ENCODE results near the gene TREX2. TPM values are rescaled to one million over a fixed set of nuclear protein-coding genes. Genes with fewer than 3 reads are reported as not detected.

The TREX2 gene
- total and polyA plus RNA-seq, 2 donors (not counting 1 experiment from before 2014, with no cell fraction given) = 3.3 to 3.8 TPM

DNA sequence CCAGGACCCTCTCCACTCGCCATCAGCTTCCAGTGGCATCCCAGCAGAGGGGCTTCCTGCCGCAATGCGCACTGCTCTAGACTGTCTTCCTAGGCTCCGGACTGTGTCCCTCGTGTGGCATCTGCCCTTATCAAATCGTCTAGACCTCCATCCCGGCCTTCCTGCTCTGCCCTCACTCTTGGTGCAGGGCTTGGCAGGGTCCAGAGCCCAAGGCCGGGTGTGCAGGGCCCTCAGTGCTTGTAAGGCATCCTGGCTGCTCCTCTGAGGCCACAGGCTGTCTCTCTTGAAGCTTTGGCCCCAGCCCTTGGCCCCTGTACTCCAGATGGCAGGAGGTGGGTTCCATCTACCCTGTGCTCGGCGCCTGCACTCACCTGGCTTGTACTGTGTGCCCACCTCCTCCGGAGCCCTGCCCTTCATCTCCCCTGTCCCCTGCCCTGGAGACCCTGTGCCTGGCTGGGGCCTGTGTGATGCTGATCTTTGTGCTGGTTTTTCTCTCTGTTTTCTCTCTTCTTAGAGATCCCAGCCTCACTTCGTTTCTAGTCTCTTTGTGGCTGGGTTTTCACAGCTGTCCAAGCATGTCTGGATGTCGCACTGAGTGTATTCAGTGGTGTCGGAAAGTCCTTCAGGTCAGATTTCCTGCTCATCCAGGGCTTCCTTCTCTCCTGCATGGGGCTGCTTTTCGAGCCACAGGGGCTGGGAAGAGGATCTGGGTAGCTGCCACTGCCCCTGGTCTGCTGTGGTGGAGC lies 3.7 kb upstream of the TREX2 start:
- no peaks in the 10 kb centered on the region for H3K4me1 Mint-ChIP-seq
- CTCF ChIA-PET = no interaction called here

More for the DNA sequence above, 3.7 kb upstream of the TREX2 start:
- 98% methylated on average over 10 of the region's 15 CpGs for WGBS (ENCODE audit: insufficient coverage)
- TF ChIP-seq, protein P1, sequence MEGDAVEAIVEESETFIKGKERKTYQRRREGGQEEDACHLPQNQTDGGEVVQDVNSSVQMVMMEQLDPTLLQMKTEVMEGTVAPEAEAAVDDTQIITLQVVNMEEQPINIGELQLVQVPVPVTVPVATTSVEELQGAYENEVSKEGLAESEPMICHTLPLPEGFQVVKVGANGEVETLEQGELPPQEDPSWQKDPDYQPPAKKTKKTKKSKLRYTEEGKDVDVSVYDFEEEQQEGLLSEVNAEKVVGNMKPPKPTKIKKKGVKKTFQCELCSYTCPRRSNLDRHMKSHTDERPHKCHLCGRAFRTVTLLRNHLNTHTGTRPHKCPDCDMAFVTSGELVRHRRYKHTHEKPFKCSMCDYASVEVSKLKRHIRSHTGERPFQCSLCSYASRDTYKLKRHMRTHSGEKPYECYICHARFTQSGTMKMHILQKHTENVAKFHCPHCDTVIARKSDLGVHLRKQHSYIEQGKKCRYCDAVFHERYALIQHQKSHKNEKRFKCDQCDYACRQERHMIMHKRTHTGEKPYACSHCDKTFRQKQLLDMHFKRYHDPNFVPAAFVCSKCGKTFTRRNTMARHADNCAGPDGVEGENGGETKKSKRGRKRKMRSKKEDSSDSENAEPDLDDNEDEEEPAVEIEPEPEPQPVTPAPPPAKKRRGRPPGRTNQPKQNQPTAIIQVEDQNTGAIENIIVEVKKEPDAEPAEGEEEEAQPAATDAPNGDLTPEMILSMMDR (IDR thresholded peaks at IDR 0.05) = no peak
- TF ChIP-seq EZH2 (IDR thresholded peaks at IDR 0.05; ENCODE audit: borderline replicate concordance, insufficient read depth, low read depth, low read length, poor library complexity, severe bottlenecking) = no peak
- Histone ChIP-seq H3K9ac (ENCODE audit: low read length) (no peak overlapping the region), H3K27me3 (replicated peaks in 1 of 4; ENCODE audit: control extremely low read depth in 1 of 4, control insufficient read depth in 3 of 4, insufficient read depth in 4 of 4, low read length in 3 of 4) (no peaks in the 10 kb centered on the region), H3K36me3 (replicated peaks in 1 of 2; ENCODE audit: control extremely low read depth in 1 of 2, control insufficient read depth in 1 of 2, extremely low read depth in 1 of 2, insufficient read depth in 2 of 2, low read length in 1 of 2) (peaks cover 0 to 3% of the 10 kb centered on the region in 2 experiments), H2AFZ (ENCODE audit: insufficient read depth, low read depth, low read length, poor library complexity, severe bottlenecking) (no peak overlapping the region), H3K9me3 (ENCODE audit: control extremely low read depth in 1 of 3, control insufficient read depth in 2 of 3, insufficient read depth in 1 of 3, low read length in 2 of 3) (no peaks in the 10 kb centered on the region), H3K27ac (ENCODE audit: low read length in 2 of 2) (no peak overlapping the region), H3K4me3 (ENCODE audit: control extremely low read depth in 1 of 5, extremely low read depth in 1 of 5, insufficient read depth in 1 of 5, low read depth in 2 of 5, low read length in 4 of 5) (no peak overlapping the region), H4K20me1 (ENCODE audit: control insufficient read depth, insufficient read depth, low read length, poor library complexity, severe bottlenecking) (no peaks in the 10 kb centered on the region), H3K4me1 (ENCODE audit: control insufficient read depth in 2 of 2, insufficient read depth in 2 of 2, low read length in 2 of 2) (no peaks in the 10 kb centered on the region), H3K79me2 (ENCODE audit: control insufficient read depth, insufficient read depth, low read length) (no peaks in the 10 kb centered on the region), H3K4me2 (replicated peaks; ENCODE audit: low read depth, low read length, poor library complexity, severe bottlenecking) (no peak overlapping the region)
- intact Hi-C loops (cut with micrococcal nuclease) = no loop called here
- H3K27ac Mint-ChIP-seq = no peak overlapping the region
- no peaks in the 10 kb centered on the region for H3K27me3 Mint-ChIP-seq
- POLR2A ChIA-PET = no interaction called here
- no peak for DNase-seq
- no peaks in the 10 kb centered on the region for H3K9me3 Mint-ChIP-seq (ENCODE audit: insufficient read depth)
- H3K4me3 Mint-ChIP-seq = no peak overlapping the region
- ATAC-seq (ENCODE audit: low read depth) = no peak
